Mammary epithelial cell (primary cell): Measurements from ENCODE around the gene CCDC91.

Experiments
- EZH2 ChIP-seq: IDR thresholded peaks from 2 replicates; pipeline ENCODE4 v1.6.1; 2012; ENCODE audit warnings: low read length, inconsistent platforms, borderline replicate concordance
- TF ChIP-seq, protein P1 (sequence below), 2 donors: IDR thresholded peaks in 1 of 2; conservative IDR thresholded peaks in 1 of 2; 2 replicates each; pipeline ENCODE4 v1.5.1; 2011 to 2012; ENCODE audit warnings: inconsistent platforms in 2 of 2, low read length in 2 of 2, mild to moderate bottlenecking in 2 of 2, control low read depth in 1 of 2, low read depth in 1 of 2; ENCODE audit not compliant: insufficient read depth in 1 of 2; ENCODE audit errors: extremely low read depth in 1 of 2

DNA sequence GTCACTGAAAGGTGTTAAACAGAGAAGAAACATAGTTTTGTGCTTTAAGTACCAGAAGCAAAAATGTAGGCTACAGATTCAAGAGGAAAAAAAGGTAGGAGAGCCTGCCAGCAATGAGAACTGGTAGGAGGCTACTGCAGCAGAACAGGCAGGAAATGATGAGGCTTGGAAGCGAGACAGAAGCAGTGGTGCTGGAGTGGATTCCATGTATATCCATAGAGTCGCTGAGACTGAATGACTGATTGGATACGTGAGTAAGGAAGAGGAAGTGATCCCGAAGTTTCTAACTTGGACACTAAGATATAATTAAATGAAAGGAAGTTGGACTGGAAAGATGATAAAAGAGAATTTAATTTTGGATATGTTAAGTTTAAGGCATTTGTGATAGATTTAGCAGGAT lies 45.0 kb upstream of the CCDC91 start:
- TF ChIP-seq, protein P1, sequence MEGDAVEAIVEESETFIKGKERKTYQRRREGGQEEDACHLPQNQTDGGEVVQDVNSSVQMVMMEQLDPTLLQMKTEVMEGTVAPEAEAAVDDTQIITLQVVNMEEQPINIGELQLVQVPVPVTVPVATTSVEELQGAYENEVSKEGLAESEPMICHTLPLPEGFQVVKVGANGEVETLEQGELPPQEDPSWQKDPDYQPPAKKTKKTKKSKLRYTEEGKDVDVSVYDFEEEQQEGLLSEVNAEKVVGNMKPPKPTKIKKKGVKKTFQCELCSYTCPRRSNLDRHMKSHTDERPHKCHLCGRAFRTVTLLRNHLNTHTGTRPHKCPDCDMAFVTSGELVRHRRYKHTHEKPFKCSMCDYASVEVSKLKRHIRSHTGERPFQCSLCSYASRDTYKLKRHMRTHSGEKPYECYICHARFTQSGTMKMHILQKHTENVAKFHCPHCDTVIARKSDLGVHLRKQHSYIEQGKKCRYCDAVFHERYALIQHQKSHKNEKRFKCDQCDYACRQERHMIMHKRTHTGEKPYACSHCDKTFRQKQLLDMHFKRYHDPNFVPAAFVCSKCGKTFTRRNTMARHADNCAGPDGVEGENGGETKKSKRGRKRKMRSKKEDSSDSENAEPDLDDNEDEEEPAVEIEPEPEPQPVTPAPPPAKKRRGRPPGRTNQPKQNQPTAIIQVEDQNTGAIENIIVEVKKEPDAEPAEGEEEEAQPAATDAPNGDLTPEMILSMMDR (conservative IDR thresholded peaks at IDR 0.05 in 1 of 2, IDR thresholded peaks at IDR 0.05 in 1 of 2; ENCODE audit: extremely low read depth in 1 of 2, insufficient read depth in 1 of 2, low read depth in 1 of 2, low read length in 2 of 2): no peak
- TF ChIP-seq EZH2: no peak
